ENCODE results near the gene MYO15B.

MYO15B gene

GRCh38 chr17:75558666-75559530 lies 28.7 kb upstream of the MYO15B start:
- no peak for DNase-seq

- no peak for DNase-seq
Measured at GRCh38 chr17:75559958-75560533, 27.6 kb upstream of the MYO15B start.

DNA sequence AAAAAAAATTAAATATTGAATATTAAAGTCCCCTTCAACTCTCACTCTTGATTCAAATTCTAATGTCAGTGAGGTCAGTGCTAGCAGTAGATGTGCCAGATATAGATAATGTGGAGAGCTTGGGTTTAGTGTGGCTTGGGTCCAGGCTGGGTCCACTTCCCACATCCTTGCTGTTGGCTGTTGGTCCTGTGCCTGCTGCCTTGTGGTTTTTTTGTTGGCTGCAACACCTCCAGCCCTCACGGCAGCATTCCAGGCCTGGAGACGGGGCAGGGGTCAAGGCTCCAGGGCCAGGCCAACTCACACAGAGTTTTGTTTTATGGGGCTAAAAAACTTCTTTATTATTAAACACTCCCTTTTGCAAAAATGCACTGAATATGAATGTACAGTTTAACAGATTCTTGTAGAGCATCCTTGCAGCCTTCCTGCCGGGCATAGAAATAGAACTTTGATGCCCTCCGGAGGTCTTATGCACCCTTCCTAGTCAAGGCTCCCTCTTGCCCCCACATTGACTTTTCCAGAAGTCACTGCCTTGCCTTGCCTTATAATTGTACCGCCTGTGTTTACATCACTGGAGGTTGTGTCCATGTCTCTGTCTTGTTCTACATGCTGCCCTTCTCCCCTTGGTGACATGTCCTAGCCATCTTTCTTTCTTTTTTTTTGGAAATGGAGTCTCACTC lies 25.5 kb upstream of the MYO15B start:
- no peak for DNase-seq

DNA sequence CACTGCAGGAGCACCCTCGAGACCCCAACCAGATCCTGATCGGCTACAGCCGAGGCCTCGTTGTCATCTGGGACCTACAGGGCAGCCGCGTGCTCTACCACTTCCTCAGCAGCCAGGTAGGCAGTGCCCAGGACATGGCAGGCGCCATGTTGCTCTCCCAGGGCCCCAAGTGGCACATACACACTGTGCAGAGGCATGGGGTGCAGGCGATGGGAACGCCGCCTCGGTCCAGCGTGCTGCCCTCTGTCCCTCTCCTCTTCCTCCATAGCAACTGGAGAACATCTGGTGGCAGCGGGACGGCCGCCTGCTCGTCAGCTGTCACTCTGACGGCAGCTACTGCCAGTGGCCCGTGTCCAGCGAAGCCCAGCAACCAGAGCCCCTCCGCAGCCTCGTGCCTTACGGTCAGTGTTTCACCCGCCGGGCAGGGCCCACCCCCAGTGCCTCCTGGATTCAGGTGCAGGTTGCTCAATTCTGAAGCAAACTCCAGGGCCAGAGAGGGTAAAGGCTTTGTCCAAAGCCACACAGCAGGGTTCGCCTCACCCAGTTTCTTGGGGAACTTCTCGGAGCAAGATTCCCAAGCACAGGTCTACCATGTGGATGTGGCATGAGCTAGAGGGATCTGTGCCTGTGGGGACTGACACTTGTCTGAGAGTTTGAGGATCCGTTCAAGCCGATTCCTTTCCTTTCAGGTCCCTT lies 24.4 kb upstream of the MYO15B start:
- no peak for DNase-seq

DNA sequence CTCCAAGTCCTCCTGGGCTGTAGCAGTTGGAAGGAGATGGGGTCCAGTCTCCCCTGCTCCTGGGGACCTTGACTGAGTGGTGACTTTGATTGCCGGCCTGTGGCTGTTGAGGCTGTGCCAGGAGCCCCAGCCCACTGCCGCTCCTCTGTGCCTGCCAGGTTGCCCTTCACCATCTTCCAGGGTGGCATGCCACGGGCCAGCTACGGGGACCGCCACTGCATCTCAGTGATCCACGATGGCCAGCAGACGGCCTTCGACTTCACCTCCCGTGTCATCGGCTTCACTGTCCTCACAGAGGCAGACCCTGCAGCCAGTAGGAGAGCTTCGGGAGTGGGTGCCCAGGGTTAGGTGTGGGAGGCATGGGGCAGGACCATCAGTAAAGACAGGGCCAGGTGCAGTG lies 23.4 kb upstream of the MYO15B start:
- DNase-seq, result no peak

DNA sequence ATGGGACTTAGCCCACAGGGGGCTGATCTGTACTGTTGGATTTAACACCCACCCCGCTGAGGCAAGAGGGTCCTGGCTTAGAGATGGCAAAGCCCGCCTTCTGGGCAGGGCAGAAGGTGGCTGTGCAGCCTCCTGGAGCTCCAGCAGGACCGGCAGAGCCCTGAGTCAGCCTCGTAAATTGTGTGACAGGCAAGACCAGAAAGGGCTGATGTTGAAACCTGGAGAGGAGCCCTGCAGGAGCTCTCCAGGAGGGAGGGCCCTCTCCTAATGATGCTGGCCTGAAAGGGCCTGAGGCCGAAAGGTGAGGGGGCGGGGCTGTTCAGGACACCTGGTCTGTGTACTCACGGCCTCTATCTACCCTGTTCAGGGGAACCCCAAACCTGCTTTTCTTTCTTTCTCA lies 22.5 kb upstream of the MYO15B start:
- no peak for DNase-seq

- no peak for DNase-seq
Measured at GRCh38 chr17:75565618-75566017, 22.0 kb upstream of the MYO15B start.

DNA sequence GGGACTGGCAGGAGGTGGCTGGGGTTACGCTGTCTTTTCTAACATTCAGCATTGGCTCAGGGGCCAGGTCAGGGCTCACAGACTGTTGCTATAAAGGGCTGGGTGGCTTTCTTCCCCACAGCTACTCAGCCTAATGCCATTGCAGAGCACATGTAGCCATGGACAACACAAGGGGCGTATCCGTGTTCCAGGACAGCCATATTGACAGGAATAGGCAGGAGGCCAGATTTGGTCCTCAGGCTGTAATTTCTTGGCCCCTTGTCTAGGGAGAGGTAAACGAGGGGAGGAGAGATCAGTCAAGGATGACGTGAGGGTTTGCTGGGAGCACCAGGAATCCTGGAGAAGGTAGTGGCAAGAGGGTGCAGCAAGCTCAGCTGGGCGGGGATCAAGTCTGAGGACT lies 21.2 kb upstream of the MYO15B start:
- DNase-seq, result no peak

DNA sequence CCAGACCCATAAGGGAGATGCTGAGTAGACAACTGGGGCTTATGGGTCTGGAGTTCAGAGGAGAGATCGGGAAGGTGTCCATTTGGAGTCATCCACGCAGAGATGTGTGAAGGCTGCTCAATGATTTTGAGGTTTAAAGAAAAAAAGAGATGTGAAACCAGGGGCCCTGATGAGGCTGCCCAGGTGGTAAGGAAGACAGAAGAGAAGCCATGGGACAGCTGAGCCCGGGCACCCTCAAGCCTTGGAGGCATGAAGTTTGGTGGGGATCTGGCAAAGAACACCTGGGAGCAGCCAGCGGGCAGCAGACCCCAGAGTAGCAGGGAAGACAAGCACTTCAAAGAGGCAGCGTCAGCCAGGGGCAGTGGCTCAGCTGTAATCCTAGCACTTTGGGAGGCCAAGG lies 20.8 kb upstream of the MYO15B start:
- no peak for DNase-seq

DNA sequence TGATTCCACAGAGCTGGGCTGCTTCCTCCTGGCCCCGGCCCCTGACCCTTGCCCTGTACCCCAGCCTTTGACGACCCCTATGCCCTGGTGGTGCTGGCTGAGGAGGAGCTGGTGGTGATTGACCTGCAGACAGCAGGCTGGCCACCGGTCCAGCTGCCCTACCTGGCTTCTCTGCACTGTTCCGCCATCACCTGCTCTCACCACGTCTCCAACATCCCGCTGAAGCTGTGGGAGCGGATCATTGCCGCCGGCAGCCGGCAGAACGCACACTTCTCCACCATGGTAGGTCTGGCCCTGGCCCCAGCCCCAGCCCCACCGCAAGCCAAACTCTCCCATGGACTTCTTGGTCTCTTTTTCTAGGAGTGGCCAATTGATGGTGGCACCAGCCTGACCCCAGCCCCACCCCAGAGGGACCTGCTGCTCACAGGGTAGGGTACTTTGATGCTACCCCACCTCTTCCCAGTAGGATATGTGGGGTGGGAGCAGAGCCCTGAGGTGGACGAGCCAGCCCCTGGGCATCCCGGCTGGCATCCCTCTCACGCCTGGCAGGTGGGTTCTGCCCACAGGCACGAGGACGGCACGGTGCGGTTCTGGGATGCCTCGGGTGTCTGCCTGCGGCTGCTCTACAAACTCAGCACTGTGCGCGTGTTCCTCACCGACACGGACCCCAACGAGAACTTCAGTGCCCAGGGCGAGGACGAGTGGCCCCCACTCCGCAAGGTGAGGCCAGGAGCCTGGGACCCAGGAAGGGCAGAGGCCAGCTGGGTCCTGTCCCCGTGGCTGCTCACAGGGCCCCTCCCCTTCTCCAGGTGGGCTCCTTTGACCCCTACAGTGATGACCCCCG lies 19.0 kb upstream of the MYO15B start:
- DNase-seq, result no peak

DNA sequence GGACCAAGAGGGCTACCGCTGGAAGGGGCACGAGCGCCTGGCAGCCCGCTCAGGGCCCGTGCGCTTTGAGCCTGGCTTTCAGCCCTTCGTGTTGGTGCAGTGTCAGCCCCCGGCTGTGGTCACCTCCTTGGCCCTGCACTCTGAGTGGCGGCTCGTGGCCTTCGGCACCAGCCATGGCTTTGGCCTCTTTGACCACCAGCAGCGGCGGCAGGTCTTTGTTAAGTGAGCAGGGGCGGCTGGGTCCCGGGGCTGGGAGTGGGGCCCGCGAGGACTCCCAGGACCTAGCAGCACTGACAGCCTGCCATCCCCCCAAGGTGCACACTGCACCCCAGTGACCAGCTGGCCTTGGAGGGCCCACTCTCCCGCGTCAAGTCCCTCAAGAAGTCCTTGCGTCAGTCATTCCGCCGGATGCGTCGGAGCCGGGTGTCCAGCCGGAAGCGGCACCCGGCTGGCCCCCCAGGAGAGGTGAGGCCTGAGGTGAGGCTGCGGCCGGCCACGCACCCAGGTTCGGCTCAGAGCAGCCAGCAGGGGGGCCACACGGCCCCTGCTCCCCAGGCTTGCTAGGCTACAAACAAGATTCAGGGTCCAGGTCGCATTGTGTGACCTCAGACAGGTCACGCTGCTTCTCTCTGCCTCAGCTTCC lies 17.4 kb upstream of the MYO15B start:
- no peak for DNase-seq

DNA sequence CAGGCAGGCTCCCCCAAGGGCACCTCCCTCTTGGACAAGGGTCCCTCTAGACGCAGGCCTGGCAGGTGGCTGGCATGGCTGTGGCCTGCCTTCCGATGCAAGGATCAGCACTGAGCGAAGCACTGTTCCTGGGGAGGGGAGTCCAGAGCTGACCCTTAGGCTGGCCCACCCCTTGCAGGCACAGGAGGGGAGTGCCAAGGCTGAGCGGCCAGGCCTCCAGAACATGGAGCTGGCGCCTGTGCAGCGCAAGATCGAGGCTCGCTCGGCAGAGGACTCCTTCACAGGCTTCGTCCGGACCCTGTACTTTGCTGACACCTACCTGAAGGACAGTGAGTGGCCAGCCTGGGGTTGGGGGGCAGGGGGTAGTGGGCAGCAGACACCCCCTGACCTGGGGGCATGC lies 16.8 kb upstream of the MYO15B start:
- no peak for DNase-seq

- DNase-seq, result peak; percentile 88
Measured at GRCh38 chr17:75571197-75571884, 16.3 kb upstream of the MYO15B start.

DNA sequence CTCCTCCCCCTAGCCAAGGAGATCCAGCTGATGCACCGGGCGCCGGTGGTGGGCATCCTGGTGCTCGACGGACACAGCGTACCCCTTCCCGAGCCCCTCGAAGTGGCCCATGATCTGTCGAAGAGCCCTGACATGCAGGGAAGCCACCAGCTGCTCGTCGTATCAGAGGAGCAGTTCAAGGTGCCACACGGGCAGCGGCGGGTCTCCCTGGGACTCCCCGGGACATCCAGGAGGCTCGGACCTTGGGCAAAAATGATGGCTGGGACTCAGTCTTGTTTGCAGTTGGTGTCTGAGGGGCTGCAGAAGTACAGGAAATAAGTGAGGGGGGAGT lies 15.8 kb upstream of the MYO15B start:
- DNase-seq, result no peak

DNA sequence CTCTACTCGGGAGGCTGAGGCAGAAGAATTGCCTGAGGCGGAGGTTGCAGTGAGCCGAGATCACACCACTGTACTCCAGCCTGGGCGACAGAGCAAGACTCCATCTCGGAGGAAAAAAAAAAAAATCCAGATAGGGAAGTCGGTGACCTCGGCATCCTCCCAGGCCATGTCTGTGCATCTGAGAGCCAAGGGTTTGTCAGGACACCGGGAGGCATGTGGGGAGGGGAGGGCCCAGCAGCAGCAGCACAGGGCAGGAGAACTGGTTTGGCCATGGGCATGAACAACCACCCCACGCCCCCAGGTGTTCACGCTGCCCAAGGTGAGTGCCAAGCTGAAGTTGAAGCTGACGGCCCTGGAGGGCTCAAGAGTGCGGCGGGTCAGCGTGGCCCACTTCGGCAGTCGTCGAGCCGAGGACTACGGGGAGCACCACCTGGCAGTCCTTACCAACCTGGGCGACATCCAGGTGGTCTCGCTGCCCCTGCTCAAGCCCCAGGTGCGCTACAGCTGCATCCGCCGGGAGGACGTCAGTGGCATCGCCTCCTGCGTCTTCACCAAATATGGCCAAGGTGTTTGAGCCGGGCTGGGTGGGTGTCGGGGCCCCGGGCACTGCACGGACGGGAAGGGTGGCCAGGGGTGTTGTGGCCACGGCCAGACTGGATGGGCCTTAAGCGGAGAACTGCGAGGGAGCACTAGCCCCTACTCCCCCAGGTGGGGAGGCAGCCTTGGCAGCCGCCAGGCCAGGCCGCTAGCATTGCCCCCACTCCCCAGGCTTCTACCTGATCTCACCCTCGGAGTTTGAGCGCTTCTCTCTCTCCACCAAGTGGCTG lies 14.7 kb upstream of the MYO15B start:
- DNase-seq, result no peak

- no peak for DNase-seq
Measured at GRCh38 chr17:75573540-75573957, 14.1 kb upstream of the MYO15B start.

GRCh38 chr17:75573994-75574393 lies 13.6 kb upstream of the MYO15B start:
- DNase-seq, result no peak

GRCh38 chr17:75574404-75575036 lies 13.1 kb upstream of the MYO15B start:
- no peak for DNase-seq

GRCh38 chr17:75575197-75575596 lies 12.4 kb upstream of the MYO15B start:
- no peak for DNase-seq

- DNase-seq, result no peak
Measured at GRCh38 chr17:75575728-75576127, 11.9 kb upstream of the MYO15B start.
